Thymus (tissue), 11 donors: ENCODE results near the gene PHKG1. TPM values are rescaled to one million over a fixed set of nuclear protein-coding genes. Genes with fewer than 3 reads are reported as not detected.
"Not testable (repeated sequence)": the region's sequence is repeated elsewhere in the genome, so short reads cannot be mapped to it uniquely, and the experiment has no call there.

ENCODE experiments used
- DNase-seq, 9 donors: peaks; one replicate each; pipeline ENCODE4 v3.0.0-alpha.2; 2013; ENCODE audit warnings: low spot score in 9 of 9, low read depth in 6 of 9, missing footprints in 1 of 9
- H3K27ac ChIP-seq, 2 donors: one replicate each; pipeline ENCODE4 v1.5.1; 2013; ENCODE audit warnings: control low read depth in 1 of 2, low read depth in 1 of 2, low read length in 1 of 2, mild to moderate bottlenecking in 1 of 2, moderate library complexity in 1 of 2
- H3K27me3 ChIP-seq, 2 donors: one replicate each; pipeline ENCODE4 v1.5.1; 2013; ENCODE audit warnings: low read length in 1 of 2; ENCODE audit not compliant: control insufficient read depth in 2 of 2, insufficient read depth in 1 of 2
- H3K36me3 ChIP-seq, 2 donors: one replicate each; pipeline ENCODE4 v1.5.1; 2013; ENCODE audit warnings: low read length in 1 of 2, mild to moderate bottlenecking in 1 of 2, moderate library complexity in 1 of 2; ENCODE audit not compliant: control insufficient read depth in 2 of 2, insufficient read depth in 2 of 2
- H3K4me1 ChIP-seq, 2 donors: one replicate each; pipeline ENCODE4 v1.5.1; 2013; ENCODE audit warnings: low read length in 2 of 2; ENCODE audit not compliant: control insufficient read depth in 2 of 2, insufficient read depth in 2 of 2
- H3K4me3 ChIP-seq, 2 donors: one replicate each; pipeline ENCODE4 v1.5.1; 2013; ENCODE audit warnings: low read length in 2 of 2, control low read depth in 1 of 2, mild to moderate bottlenecking in 1 of 2
- H3K9me3 ChIP-seq, 2 donors: one replicate each; pipeline ENCODE4 v1.5.1; 2013; ENCODE audit warnings: low read length in 1 of 2, mild to moderate bottlenecking in 1 of 2; ENCODE audit not compliant: control insufficient read depth in 2 of 2, insufficient read depth in 1 of 2
- WGBS: extraction: QIAGEN DNeasy Blood & Tissue Kit; methylation state at CpG from one replicate; pipeline ENCODE4 v1.1.7; 2013; 5-methylcytosine and 5-hydroxymethylcytosine counted together
- polyA plus RNA-seq: library from polyadenylated mRNA; stranded (reverse); fragments of 200-250 nt; gene quantifications from one replicate; pipeline ENCODE4 v1.2.3, GENCODE V29; 2013
- total RNA-seq: library from RNA; stranded (reverse); fragments of 120-200 nt; gene quantifications from one replicate; pipeline ENCODE4 v1.2.4, GENCODE V29; 2013
- donor health status: healthy.

The PHKG1 gene
- total and polyA plus RNA-seq, 2 donors = 0.85 to 1.7 TPM

- peak overlapping the region; percentile 22 to 87 for H3K27ac ChIP-seq
- H3K36me3 ChIP-seq = peaks cover 0 to 3% of the 10 kb centered on the region in 2 donors
- no peaks in the 10 kb centered on the region for H3K9me3 ChIP-seq
- DNase-seq = peak; percentile 83 to 96 (median 89)
- peak overlapping the region; percentile 56 to 63 for H3K4me3 ChIP-seq
- WGBS = under 1% methylated on average over 27 of the region's 27 CpGs
- no peaks in the 10 kb centered on the region for H3K27me3 ChIP-seq
- peaks cover 2 to 4% of the 10 kb centered on the region in 2 donors for H3K4me1 ChIP-seq
Measured at GRCh38 chr7:56033671-56034432, 58.9 kb downstream of the PHKG1 start.

DNA sequence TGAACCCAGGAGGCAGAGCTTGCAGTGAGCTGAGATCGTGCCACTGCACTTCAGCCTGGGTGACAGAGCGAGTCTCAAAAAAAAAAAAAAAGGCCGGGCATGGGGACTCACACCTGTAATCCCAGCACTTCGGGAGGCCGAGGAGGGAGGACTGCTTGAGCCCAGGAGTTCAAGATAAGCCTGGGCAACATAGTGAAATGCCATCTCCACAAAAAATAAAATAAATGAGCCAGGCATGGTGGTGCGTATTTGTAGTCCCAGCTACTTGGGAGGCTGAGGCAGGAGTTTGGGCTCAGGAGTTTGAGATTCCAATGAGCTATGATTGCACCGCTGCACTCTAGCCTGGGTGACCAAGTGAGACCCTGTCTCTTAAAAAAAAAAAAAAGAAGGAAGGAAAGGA is 60.2 kb downstream of the PHKG1 start:
- DNase-seq = not testable (repeated sequence)

DNA sequence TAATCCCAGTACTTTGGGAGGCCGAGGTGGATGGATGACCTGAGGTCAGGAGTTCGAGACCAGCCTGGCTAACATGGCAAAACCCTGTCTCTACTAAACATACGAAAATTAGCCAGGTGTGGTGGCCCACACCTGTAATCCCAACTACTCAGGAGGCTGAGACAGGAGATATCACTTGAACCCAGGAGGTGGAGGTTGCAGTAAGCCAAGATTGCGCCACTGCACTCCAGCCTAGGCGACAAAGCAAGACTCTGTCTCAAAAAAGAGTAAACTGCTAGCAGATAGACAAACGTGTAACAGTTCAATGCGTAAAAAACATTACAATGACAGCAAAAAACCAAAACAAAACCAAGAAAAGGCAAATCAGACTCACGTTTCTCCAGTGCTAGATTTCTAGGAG is 61.2 kb downstream of the PHKG1 start:
- 92% methylated on average over 8 of the region's 8 CpGs for WGBS
- not testable (repeated sequence) for DNase-seq, H3K9me3 ChIP-seq, H3K36me3 ChIP-seq, H3K4me1 ChIP-seq, H3K4me3 ChIP-seq, H3K27me3 ChIP-seq, H3K27ac ChIP-seq

More for the DNA sequence above, 60.2 kb downstream of the PHKG1 start:
- not testable (repeated sequence) for H3K4me1 ChIP-seq, H3K27ac ChIP-seq, H3K9me3 ChIP-seq, H3K4me3 ChIP-seq, H3K36me3 ChIP-seq, H3K27me3 ChIP-seq
- WGBS = 97% methylated on average over 7 of the region's 7 CpGs

DNA sequence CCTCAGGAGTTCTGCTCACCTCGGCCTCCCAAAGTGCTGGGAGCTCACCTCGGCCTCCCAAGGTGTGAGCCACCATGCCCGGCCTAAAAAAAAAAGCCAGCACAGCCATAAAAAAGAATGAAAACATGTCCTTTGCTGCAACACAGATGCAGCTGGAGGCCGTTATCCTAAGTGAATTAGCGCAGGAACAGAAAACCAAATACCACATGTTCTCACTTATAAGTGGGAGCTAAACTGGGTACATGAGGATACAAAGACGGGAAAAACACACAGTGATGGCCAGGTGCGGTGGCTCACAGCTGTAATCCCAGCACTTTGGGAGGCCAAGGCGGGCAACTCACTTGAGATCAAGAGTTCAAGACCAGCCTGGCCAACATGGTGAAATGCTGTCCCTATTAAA is 62.4 kb downstream of the PHKG1 start:
- Histone ChIP-seq H3K27ac (no peak overlapping the region), H3K9me3 (no peaks in the 10 kb centered on the region), H3K4me3 (no peak overlapping the region), H3K27me3 (no peaks in the 10 kb centered on the region), H3K4me1 (peaks cover 2 to 4% of the 10 kb centered on the region in 2 donors), H3K36me3 (peaks cover 6 to 8% of the 10 kb centered on the region in 2 donors)
- DNase-seq = no peak
- 98% methylated on average over 8 of the region's 8 CpGs for WGBS

Other genes with a start within 250 kb of the PHKG1 start
- gene SEPTIN14, start 230.2 kb downstream of the PHKG1 start, total RNA-seq = not detected
- gene SEPTIN14, start 230.2 kb downstream of the PHKG1 start, polyA plus RNA-seq = under 0.01 TPM
- 4.0 TPM for gene ZNF713, start 205.5 kb downstream of the PHKG1 start, total RNA-seq
- gene ZNF713, start 205.5 kb downstream of the PHKG1 start, polyA plus RNA-seq = 2.3 TPM
- gene MRPS17, start 141.1 kb downstream of the PHKG1 start, total RNA-seq = 14.7 TPM
- gene MRPS17, start 141.1 kb downstream of the PHKG1 start, polyA plus RNA-seq = 17.1 TPM
- 38.4 TPM for gene NIPSNAP2, start 128.4 kb downstream of the PHKG1 start, total RNA-seq
- 61.3 TPM for gene NIPSNAP2, start 128.4 kb downstream of the PHKG1 start, polyA plus RNA-seq
- 14.0 TPM for gene PSPH, start 41.5 kb downstream of the PHKG1 start, total RNA-seq
- 8.2 TPM for gene PSPH, start 41.5 kb downstream of the PHKG1 start, polyA plus RNA-seq
- gene CCT6A, start 41.2 kb downstream of the PHKG1 start, total RNA-seq = 135 TPM
- gene CCT6A, start 41.2 kb downstream of the PHKG1 start, polyA plus RNA-seq = 198 TPM
- gene SUMF2, start 28.7 kb downstream of the PHKG1 start, total RNA-seq = 91.7 TPM
- 98.7 TPM for gene SUMF2, start 28.7 kb downstream of the PHKG1 start, polyA plus RNA-seq
- 550 TPM for gene CHCHD2, start 13.5 kb upstream of the PHKG1 start, total RNA-seq
- 350 TPM for gene CHCHD2, start 13.5 kb upstream of the PHKG1 start, polyA plus RNA-seq
- 0.38 TPM for gene NUPR2, start 23.5 kb upstream of the PHKG1 start, total RNA-seq
- gene NUPR2, start 23.5 kb upstream of the PHKG1 start, polyA plus RNA-seq = 0.75 TPM